GM21576 (cell line): ENCODE data around the gene ZNF430.
"Not testable (repeated sequence)": the region's sequence is repeated elsewhere in the genome, so short reads cannot be mapped to it uniquely, and the experiment has no call there.

Experiments used
- ATAC-seq: cut with Tn5 transposase; IDR thresholded peaks from one replicate; pipeline ENCODE4 v1.9.1; 2021; ENCODE audit warnings: mild to moderate bottlenecking, moderate library complexity; ENCODE audit not compliant: unreplicated experiment

Gene ZNF430

DNA sequence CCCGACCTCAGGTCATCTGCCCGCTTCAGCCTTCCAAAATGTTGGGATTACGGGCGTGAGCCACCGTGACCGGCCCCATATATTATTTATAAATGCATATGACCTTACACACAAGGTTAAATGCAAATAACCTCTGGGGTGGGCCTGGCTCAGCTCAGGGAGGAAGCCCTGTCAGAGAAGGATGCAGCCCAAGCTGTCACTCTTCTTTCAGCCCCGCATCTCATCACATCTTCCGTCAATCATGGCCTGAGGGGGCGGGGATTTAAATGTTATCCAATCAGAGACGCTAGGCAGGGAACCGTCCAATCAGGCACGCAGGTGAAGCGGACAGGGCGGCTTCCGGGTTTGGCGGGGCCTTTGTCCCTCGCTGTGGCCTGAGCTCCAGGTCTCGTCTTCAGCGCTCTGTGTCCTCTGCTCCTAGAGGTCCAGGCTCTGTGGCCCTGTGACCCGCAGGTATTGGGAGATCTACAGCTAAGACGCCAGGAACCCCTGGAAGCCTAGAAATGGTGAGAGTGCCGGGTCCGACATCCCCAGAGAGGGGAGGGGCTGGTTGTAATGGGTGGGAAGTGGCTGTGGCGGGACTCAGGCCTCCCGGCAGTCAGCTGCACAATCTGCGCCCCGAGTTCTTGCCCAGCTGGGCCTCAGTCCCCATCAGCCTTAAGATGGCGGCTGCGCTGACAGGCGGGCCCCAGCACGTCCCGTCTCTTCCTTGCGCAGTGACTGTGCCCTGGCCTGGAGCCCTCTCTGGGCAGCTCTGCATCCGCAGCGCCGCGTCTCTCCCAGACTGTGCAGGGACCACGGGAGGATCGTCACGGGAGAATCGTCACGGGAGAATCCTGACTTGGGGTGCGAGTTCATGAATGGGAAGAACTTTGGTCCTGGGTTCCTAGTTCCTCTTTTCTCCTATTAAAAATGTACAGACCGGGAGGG is at the start of gene ZNF430:
Gene ZNF430, plus strand, starts transcription at position 360 of the 930 bp plus-strand sequence. Its CDS starts 144 bp downstream, at position 504.
- ATAC-seq: peak; percentile 96

DNA sequence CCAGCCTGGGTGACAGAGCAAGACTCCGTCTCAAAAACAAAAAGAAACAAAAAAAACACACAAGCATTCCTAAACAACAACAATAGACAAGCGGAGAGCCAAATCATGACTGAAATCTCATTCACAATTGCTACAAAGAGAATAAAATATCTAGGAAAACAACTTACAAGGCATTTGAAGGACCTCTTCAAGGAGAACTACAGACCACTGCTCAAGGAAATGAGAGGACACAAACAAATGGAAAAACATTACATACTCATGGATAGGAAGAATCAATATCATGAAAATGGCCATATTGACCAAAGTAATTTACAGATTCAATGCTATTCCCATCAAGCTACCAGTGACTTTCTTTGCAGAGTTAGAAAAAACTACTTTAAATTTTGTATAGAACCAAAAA is 27.7 kb upstream of the ZNF430 start:
- ATAC-seq: not testable (repeated sequence)

DNA sequence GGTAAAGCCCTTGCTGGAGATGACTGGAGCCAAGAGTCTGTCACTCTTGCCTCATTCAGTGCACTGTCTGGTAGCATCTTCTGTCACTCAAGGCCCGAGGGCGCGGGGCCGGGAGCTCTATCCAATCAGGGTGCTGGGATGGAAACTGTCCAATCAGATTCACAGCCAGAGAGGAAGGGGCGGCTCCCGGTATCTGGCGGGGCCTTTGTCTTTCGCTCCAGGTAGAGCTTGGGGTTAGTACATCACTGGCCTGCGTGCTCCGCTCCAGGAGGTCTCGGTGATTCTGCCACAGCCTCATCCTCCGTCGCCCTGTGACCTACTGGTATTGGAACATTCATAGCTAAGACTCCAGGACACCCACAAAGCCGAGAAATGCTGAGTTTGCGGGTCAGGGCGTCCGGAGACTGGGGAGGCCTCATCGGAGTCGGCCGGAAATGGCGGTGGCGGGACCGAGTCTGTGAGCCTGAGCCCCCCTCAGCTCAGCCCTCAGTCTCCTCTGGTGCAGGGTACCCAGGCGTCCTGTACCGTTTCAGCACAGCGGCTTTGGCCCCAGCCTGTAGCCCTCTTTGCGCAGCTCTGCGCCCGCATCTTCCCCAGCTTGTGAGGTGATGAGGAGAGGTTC is 20.6 kb upstream of the ZNF430 start:
- peak; percentile 98 for ATAC-seq

DNA sequence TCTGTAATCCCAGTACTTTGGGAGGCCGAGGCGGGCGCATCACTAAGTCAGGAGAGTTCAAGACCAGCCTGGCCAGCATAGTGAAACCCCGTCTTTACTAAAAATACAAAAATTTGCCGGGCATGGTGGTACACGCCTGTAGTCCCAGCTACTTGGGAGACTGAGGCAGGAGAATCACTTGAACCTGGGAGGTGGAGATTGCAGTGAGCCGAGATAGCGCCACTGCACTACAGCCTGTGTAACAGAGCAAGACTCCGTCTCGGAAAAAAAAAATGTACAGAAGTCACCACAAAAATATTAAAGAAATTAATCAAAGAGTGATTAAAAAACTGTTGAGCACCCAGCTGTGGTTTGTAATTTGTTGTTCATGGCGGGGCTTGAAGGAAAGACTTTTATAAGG is 781 bp downstream of the ZNF430 start:
- not testable (repeated sequence) for ATAC-seq

DNA sequence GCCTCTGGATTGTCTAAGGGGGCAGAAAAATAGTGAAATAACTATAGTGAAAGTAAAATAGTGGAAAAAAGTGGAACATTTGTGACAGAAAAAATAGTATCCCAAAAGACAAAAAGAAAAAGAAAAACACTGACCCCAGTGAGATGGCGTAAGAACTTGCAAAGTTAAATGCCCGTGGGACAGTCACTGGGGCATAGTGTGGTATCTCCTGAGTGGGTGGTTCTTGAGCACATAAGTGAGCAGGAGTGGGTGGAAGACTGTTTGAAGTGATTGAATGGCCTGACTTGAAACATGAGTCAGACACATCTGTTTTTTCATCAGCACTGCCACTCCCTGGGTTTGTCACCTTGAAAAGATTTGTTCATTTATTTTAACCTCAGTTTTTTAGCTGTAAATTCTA is 2.5 kb downstream of the ZNF430 start:
- no peak for ATAC-seq

DNA sequence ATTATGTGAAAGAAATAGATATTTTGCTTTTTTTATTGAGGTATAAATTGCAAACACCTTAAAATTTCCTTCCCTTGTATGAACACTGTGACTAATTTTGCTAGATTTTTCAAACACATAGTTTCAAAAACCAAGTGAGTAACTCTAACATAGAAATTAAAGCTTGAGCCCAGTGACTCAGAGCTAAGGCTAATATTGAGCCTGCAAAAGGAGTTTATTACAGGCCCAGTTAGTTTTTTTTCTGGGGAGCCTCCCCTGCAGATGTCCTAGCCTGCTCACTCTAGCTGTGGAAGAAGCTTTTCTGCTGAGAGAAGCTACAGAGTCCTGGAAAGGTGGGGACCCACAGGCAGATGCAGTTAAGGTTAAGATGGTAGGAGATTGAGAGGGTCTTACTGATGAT is 3.4 kb downstream of the ZNF430 start:
- no peak for ATAC-seq

DNA sequence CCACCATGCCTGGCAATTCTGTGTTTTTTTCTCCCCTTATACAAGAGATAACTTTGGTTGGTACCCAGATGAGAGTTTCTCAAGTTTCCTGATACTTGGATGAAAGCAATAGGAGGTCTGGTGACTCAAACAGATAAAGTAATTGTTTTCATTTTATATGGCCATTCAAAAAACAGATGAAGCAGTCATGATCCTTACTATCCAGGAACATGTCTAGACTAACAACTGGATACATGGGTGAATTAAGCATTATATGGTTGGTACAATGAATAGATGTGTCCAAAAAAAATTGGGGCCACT is 8.5 kb downstream of the ZNF430 start:
- no peak for ATAC-seq

DNA sequence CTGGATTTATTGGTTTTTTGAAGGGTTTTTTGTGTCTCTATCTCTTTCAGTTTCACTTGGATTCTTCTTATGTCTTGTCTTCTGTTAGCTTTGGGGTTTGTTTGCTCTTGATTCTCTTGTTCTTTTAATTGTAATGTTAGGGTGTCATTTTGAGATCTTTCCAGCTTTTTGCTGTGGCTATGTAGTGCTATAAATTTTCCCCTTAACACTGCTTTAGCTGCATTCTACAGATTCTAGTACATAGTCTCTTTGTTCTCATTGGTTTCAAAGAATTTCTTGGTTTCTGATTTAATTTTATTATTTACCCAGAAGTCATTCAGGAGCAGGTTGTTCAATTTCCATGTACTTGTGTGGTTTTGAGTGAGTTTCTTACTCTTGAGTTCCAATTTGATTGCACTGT is 24.6 kb downstream of the ZNF430 start:
- ATAC-seq: no peak

DNA sequence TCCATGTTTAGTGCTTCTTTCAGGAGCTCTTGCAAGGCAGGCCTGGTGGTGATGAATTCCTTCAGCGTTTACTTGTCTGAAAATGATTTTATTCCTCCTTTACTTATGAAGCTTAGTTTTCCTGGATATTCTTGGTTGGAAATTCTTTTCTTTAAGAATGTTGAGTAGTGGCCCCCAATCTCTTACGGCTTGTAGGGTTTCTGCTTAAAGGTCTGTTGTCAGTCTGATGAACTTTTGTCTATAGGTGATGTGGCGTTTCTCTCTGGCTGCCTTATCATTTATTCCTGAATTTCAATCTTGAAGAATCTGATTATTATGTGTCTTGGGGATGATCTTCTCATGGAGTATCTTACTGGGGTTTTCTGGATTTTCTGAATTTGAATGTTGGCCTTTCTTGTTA is 26.0 kb downstream of the ZNF430 start:
- no peak for ATAC-seq

DNA sequence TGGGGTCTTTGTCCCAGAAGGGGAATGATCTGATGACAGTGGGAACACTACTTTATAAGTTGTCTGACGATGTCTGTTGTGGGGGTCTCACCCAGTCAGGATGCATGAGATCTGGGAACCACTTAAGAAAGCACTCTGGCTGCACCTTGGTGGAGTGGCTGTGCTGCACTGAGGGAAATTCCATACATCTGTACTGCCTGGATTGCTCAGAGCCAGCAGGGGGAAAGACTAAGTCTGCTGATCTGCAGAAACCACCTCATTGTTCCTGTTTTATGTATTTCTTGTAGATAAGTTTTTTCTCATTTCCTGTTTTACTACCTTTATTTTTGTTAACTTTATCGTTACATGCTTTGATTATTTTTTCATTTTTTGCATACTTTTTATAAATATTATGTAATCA is 27.3 kb downstream of the ZNF430 start:
- ATAC-seq: no peak

DNA sequence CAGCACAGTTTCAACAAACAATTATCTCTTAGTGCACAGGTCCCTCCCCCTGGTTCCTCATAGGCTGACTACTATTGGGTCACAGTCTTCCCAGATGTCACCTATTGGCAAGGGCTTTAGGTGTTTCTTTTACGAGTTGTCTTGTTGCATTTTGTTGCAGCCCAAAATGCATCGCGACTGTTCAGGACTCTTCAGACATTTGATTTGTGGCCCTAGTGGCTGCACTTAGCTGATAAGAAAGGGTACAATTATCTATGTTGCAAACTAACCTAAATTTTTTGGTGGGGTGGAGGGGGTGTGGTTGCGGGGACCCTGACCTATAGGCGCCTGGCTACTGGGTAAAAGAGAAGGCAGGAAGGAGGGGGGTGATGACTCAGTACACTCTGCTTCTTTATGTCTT is 32.4 kb downstream of the ZNF430 start:
- ATAC-seq: no peak

DNA sequence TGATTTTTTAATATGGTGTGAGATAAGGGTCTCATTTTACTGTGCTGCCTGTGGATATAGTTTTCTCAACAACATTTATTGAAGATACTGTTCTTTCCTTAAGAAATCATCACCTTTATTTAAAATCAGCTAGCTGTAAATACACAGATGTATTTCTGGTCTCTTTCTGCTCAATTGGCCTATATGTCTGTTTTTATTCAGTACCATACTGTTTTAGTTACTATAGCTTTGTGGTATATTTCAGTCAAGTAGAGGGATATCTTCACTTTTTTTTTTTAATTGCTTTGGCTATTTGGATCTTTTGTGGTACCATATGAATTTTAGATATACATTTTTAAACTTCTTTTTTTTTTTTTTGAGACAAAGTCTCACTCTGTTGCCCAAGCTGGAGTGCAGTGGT is 44.9 kb downstream of the ZNF430 start:
- ATAC-seq: no peak

DNA sequence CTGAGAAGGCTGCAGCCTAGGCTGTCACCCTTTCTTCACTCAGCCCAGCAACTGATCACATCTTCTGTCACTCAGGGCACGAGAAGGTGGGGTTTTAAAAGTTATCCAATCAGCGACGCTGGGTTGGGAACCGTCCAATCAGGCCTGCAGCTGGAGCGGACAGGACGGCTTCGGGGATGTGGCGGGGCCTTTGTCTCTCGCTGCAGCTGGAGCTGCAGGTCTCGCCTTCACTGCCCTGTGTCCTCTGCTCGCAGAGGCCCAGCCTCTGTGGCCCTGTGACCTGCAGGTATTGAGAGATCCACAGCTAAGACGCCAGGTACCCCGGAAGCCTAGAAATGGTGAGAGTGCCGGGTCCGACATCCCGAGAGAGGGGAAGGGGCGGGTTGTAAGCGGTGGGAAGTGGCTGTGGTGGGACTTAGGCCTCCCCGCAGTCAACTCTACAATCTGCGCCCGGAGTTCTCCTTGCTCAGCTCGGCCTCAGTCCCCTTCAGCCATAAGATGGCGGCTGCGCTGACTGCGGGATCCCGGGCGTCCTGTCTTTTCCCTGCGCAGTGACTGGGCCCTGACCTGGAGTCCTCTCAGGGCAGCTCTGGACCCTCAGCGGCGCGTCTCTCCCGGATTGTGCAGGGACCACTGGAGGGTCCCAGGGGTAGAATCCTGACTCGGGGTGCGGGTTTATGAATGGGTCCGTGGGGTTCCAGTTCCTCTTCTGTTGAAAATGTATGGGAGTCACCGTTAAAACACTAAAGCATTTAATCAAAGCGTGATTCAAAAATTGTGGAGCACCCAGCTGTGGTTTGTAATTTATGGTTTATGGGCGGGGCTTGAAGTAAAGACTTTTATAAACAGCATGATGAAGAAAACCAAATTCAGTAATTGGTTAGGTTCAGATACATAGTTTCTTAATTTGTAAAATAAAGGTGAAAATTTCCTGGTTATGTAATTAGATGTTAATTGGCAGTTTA is 61.8 kb downstream of the ZNF430 start, which contains the start of gene ZNF714:
Gene ZNF714, plus strand, starts transcription at position 193 of the 965 bp plus-strand sequence. CDS start 16,066 bp downstream, outside the sequence.
- ATAC-seq: peak; percentile 94

DNA sequence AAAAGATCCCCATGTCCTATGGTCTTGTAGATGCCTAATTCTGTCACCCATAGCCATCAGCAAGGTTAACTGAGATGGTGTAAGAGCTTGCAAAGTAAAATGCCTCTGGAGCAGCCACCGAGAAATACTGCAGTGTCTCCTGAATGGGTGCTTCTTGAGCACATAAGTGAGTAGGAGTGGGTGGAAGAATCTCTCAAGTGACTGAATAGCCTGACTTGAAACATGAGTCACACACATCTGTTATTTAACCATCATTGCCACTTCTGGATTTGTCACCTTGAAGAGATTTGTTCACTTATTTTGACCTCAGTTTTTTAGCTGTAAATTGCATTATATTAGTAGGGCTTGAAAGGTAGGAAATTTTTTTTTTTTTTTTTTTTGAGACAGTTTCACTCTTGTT is 63.9 kb downstream of the ZNF430 start:
- ATAC-seq: no peak

DNA sequence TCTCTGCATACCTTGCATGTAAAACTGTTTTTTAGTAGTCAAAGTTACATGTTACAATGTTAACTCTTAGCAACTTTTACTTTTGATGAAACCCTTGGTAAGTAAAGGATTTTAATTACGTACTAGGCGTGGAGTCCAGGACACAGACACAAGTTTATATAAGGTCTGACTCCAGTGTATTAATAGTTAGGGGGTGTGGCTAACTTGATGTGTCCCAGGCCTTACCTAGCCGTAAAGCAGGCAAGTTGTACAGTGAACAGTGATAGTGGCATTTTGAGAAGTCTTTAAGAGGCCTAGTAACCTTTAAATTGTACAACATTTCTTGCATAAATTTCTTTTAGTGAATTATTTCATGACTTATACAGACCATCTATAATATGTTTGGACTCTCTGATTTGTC is 67.4 kb downstream of the ZNF430 start:
- no peak for ATAC-seq

DNA sequence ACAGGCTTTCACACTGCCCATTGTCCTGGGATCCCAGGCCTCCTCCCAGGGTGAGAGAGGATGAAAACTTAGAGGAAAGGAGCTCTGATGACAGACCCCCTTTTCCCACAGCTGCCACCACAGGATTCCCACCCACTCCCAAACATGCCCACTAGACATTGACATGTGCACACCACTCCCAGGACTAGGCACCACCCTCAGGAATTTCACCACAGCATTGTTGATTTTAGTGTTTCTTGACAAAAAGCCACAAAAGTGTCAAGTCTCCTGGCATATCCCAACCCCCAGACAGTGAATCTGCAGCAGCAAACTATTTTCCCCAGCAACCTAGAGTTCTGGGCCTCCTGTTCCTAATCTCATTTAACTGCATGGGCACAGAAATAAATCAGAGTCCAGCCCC is 71.7 kb downstream of the ZNF430 start:
- ATAC-seq: no peak

DNA sequence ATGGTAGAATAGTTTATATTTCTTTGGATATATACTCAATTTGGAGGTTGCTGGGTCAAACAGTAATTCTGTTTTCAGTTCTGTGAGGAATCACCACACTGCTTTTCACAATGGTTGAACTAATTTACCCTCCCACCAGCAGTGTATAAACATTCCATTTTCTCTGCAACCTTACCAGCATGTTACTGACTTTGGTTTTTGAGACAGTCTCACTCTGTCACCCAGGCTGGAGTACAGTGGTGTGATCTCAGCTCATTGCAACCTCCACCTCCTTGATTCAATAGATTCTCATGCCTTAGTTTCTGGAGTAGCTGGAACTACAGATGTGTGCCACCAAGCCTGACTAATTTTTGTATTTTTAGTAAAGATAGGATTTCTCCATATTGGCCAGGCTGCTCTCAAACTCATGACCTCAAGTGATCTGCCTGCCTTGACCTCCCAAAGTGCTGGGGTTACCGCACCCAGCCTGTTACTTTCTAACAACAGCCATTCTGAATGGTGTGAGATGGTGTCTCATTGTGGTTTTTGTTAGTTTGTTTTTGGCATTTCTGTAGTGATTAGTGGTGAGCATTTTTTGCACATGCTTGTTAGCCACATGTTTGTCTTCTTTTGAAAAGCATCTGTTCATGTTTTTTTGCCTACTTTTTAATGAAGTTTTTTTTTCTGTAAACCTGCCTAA is 74.0 kb downstream of the ZNF430 start:
- no peak for ATAC-seq

DNA sequence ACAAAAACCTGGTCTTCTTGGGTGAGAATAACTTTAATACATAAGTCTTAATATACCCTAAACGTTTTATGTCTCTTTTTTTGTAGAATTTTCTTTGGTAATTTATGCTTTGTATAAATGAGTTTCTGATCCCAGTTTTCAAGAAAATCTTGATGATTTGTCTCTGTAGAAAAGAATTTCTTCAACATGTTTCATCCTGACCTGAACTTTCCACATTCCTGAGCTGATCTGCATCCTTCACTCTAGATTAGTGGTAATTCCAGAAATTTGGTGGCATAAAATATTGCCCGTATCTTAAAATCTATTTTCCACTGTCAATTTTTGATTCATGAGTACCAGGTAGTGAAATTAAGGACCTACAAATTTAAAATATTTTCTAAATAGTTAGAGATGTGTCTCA is 77.8 kb downstream of the ZNF430 start:
- no peak for ATAC-seq

DNA sequence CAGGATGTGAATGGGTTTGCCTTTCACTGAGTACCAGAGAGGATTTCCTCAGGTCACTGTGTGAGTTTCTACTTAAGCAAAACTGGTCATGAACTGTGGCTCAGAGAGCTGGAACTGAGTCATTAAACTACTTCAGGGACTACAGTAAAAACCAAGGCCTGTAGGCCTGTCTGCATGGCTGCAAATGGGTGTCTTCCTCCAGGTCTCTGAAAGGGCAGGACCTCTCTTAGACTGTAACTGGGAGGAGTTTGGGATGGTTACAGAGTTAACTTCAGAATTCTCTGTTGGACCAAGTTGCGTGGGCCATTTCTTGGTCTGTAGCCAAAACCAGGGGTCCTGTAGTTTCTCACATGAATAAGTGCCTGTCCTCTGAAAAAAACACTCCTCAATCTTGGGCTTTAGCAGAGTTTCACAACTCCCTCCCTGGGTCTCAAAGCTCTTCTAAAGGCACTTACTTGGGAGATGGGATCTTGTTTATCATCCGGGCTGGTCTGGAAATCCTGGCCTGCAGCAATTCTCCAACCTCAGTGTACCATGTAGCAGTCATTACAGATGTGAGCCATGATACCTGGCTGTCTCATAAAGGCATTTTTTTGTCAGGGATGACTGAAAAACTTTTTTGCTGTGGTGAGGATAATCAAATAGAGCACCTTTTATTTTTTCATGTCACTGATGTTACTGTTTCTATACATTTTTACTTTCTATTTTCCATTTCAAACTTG is 81.2 kb downstream of the ZNF430 start:
- no peak for ATAC-seq

DNA sequence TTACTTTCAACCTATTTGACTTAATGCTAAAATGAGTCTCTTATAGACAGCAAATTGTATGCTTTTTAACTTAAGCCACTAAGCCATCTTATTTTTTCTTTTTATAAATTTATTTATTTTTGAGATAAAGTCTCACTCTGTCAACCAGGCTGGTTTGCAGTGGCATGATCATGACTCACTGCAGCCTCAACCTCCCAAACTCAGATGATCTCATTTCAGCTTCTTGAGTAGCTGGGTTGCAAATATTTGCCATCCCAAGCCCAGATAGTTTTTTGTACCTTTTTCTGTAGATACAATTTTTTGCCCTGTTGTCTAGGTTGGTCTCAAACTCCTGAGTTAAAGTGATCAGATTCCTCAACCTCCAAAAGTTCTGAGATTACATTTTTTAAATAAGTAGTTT is 88.7 kb downstream of the ZNF430 start:
- ATAC-seq: no peak
